Peyer's patch (tissue), 4 donors: ENCODE measurements around the gene CD96. TPM values are rescaled to one million over a fixed set of nuclear protein-coding genes. Genes with fewer than 3 reads are reported as not detected.
"Not testable (repeated sequence)": the region's sequence is repeated elsewhere in the genome, so short reads cannot be mapped to it uniquely, and the experiment has no call there.

Source experiments
- DNase-seq, 3 donors: peaks; one replicate each; pipeline ENCODE4 v3.0.0-alpha.2; 2017 to 2019
- H3K27ac ChIP-seq, 4 donors: fragments of 200-600 bp; sonication (generic); one replicate each; pipeline ENCODE4 v1.5.1; 2016 to 2019
- H3K27me3 ChIP-seq, 2 donors: fragments of 200-600 bp; sonication (generic); one replicate each; pipeline ENCODE4 v1.5.1; 2019
- H3K36me3 ChIP-seq, 3 donors: fragments of 200-600 bp; sonication (generic); one replicate each; pipeline ENCODE4 v1.5.1; 2016 to 2019
- H3K4me1 ChIP-seq, 4 donors: fragments of 200-600 bp; sonication (generic); one replicate each; pipeline ENCODE4 v1.5.1; 2016 to 2019
- H3K4me3 ChIP-seq, 4 donors: fragments of 200-600 bp; sonication (generic); 1 replicate in 3 of 4; 2 replicates in 1 of 4; pipeline ENCODE4 v1.5.1; 2016 to 2019; ENCODE audit warnings: mild to moderate bottlenecking in 1 of 4
- H3K9me3 ChIP-seq, 4 donors: fragments of 200-600 bp; sonication (generic); one replicate each; pipeline ENCODE4 v1.5.1; 2016 to 2019; ENCODE audit warnings: mild to moderate bottlenecking in 1 of 4
- POLR2A ChIP-seq, 2 donors: fragments of 450-650 bp; IDR thresholded peaks; one replicate each; pipeline ENCODE4 v1.5.1; 2017; ENCODE audit warnings: antibody characterized with exemption in 2 of 2, mild to moderate bottlenecking in 2 of 2, moderate library complexity in 2 of 2
- total RNA-seq, 4 donors: library from RNA; depleted of rRNA; stranded (reverse); fragments of >200 nt; gene quantifications; one replicate each; pipeline ENCODE4 v1.1.0, GENCODE V29; 2016
- TF ChIP-seq, protein P1 (sequence below), 6 experiments: fragments of 450-650 bp in 4 of 6; fragments of 200-600 bp in 2 of 6; sonication (generic) in 1 of 6; IDR thresholded peaks; one replicate each; pipeline ENCODE4 v1.5.1; 2017 to 2019; ENCODE audit warnings: antibody characterized with exemption in 6 of 6, mild to moderate bottlenecking in 3 of 6, moderate library complexity in 1 of 6

CD96 gene
- total RNA-seq, 4 donors from 2014 or later: 4.3 to 15.7 (median 11.3) TPM

DNA sequence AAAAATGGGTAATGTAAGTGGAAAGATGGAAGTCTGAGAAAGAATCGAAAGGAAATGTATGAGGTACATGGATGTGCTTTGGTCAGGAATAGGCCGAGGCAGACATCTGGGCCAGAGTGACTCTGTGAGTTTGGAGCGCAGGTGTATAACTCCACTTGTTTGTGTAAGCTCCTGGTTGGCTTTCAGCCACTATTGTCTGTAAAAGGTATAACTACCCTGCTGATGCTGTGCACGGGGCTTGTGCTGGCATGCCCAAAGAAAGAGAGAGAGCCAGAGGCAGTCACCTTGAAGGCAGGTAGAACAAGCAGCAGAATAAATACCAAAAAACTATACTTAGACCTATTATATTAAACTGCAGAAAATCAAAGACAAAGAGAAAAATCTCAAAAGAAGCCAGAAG lies 32.7 kb upstream of the CD96 start:
- DNase-seq: no peak
- Histone ChIP-seq H3K4me3 (no peak overlapping the region), H3K27ac (no peak overlapping the region), H3K9me3 (no peaks in the 10 kb centered on the region), H3K27me3 (no peaks in the 10 kb centered on the region), H3K4me1 (no peaks in the 10 kb centered on the region), H3K36me3 (no peaks in the 10 kb centered on the region)
- TF ChIP-seq, protein P1, sequence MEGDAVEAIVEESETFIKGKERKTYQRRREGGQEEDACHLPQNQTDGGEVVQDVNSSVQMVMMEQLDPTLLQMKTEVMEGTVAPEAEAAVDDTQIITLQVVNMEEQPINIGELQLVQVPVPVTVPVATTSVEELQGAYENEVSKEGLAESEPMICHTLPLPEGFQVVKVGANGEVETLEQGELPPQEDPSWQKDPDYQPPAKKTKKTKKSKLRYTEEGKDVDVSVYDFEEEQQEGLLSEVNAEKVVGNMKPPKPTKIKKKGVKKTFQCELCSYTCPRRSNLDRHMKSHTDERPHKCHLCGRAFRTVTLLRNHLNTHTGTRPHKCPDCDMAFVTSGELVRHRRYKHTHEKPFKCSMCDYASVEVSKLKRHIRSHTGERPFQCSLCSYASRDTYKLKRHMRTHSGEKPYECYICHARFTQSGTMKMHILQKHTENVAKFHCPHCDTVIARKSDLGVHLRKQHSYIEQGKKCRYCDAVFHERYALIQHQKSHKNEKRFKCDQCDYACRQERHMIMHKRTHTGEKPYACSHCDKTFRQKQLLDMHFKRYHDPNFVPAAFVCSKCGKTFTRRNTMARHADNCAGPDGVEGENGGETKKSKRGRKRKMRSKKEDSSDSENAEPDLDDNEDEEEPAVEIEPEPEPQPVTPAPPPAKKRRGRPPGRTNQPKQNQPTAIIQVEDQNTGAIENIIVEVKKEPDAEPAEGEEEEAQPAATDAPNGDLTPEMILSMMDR (IDR thresholded peaks at IDR 0.05): no peak
- no peak for TF ChIP-seq POLR2A (IDR thresholded peaks at IDR 0.05)

DNA sequence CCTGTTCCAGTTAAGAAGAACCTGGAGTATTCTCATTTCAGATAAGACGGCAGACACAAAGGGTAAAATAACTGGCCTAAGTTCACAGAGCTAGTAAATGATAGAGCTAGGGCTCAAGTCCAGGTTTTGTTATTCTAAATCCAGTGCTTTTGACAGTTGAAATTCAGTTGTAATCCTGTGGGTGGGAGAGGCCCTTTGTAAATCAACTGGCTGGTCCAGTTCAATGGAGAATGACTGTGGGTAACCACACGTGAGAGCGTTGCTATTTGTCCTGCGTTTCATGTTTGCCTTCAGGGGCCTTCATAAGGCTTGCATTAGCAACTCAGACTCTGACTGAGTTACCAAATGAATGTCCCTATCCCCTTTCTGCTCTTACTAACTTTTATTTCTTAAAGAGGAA lies 24.2 kb upstream of the CD96 start:
- no peak for DNase-seq
- H3K9me3 ChIP-seq: no peaks in the 10 kb centered on the region
- no peaks in the 10 kb centered on the region for H3K27me3 ChIP-seq
- H3K36me3 ChIP-seq: no peaks in the 10 kb centered on the region
- H3K27ac ChIP-seq: no peak overlapping the region
- H3K4me3 ChIP-seq: no peak overlapping the region
- TF ChIP-seq, protein P1 (IDR thresholded peaks at IDR 0.05): no peak
- no peak for TF ChIP-seq POLR2A (IDR thresholded peaks at IDR 0.05)
- H3K4me1 ChIP-seq: no peaks in the 10 kb centered on the region

DNA sequence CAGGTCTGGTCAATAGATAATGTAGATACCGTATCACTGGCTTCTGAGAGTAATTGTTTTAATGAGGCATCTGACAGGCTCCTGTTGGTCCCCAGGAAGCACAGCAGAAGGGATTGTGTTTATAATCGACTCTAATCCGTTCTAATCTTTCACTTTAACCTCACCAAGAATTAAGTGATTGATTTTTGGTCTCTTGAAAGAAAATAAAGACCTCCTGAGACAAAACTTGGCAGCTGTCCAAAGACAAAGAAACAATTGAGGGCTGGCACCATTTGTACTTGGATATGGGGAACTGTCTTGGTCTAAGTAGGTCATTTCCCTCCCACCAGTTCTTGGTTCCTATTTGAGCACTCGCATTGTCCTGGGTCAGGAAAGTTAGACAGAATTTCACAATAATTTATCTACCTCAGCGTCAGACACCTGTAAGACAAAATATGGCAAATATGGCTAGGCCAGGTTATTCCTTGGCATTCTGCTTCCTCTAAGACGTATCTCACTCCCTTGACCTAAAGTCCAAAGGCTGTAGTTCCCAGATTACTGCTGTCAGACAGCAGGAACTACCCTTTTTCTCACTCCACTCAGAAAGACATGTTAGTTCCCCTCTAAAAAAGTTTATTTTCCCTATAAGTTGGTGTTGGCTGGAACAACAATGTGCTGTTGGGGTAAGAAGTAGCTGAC lies 22.7 kb upstream of the CD96 start:
- no peaks in the 10 kb centered on the region for H3K4me1 ChIP-seq
- no peak overlapping the region for H3K4me3 ChIP-seq
- TF ChIP-seq, protein P1 (IDR thresholded peaks at IDR 0.05): no peak
- TF ChIP-seq POLR2A (IDR thresholded peaks at IDR 0.05): no peak
- no peak overlapping the region for H3K27ac ChIP-seq
- DNase-seq: no peak
- H3K27me3 ChIP-seq: no peaks in the 10 kb centered on the region
- H3K9me3 ChIP-seq: no peaks in the 10 kb centered on the region
- H3K36me3 ChIP-seq: no peaks in the 10 kb centered on the region

DNA sequence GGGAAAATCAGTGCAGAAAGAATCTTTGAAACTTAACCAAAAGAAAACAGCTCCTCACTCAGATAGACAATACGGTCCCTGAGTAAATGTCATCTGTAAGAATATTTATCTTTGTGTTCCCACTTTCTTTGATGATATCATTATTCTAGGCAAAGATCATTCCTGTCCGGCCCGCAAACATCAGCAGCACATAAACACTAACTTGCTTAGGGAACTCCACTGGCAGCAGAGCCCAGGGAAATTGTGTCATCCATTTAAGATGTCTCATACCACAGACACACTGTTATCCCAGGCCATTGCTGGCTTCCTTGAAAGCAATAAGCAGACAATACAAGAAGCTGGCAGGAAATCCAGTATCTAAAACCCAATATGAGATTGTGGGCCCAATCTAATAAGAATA lies 20.1 kb upstream of the CD96 start:
- Histone ChIP-seq H3K27ac (no peak overlapping the region), H3K9me3 (no peaks in the 10 kb centered on the region), H3K27me3 (no peaks in the 10 kb centered on the region), H3K4me3 (no peak overlapping the region), H3K4me1 (no peaks in the 10 kb centered on the region), H3K36me3 (no peaks in the 10 kb centered on the region)
- TF ChIP-seq, protein P1 (IDR thresholded peaks at IDR 0.05): no peak
- TF ChIP-seq POLR2A (IDR thresholded peaks at IDR 0.05): no peak
- no peak for DNase-seq

DNA sequence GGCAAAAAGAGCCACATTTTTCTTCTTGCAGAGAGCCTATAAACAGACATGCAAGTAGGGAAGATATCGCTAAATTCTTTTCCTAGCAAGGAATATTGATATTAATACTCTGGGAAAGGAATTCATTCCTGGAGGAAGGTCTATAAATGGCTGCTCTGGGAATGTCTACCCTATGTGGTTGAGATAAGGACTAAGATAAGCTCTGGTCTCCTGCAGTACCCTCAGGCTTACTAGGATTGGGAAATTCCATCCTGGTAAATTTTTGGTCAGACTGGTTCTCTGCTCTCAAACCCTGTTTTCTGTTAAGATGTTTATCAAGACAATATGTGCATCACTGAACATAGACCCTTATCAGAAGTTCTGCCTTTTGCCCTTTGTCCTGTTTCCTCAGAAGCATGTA lies 17.5 kb upstream of the CD96 start:
- H3K4me3 ChIP-seq, H3K27ac ChIP-seq, H3K4me1 ChIP-seq, DNase-seq, H3K27me3 ChIP-seq, H3K9me3 ChIP-seq, H3K36me3 ChIP-seq: not testable (repeated sequence)

DNA sequence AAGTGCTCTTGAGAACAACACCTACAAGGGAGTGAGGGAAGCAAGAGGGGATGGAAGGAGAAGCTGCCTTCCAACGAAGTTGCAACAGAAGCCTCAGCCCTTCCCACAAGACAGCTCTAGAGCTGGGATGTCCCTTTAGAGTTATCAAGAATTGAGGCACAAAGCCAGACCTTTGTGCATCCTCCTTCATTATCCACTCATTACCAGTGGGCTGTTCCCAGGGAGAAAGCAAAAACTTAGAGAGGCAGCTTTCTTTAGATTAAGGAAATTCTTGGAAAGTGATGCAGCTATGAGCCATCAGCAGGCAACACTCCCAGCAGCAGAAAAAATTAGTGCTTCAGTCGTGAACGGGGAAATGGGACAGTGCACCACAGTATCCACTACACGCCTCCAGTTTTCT lies 10.6 kb upstream of the CD96 start:
- H3K4me1 ChIP-seq: no peaks in the 10 kb centered on the region
- DNase-seq: no peak
- no peaks in the 10 kb centered on the region for H3K27me3 ChIP-seq
- H3K4me3 ChIP-seq: no peak overlapping the region
- H3K27ac ChIP-seq: no peak overlapping the region
- TF ChIP-seq, protein P1 (IDR thresholded peaks at IDR 0.05): no peak
- TF ChIP-seq POLR2A (IDR thresholded peaks at IDR 0.05): no peak
- no peaks in the 10 kb centered on the region for H3K36me3 ChIP-seq
- no peaks in the 10 kb centered on the region for H3K9me3 ChIP-seq
